Psoas muscle (tissue), 8 donors: ENCODE data around the gene RHO. TPM values are rescaled to one million over a fixed set of nuclear protein-coding genes. Genes with fewer than 3 reads are reported as not detected.
"Not testable (repeated sequence)": the region's sequence is repeated elsewhere in the genome, so short reads cannot be mapped to it uniquely, and the experiment has no call there.

Source experiments
- ATAC-seq, 4 donors: fragments of 200-7000 bp; cut with Tn5 transposase; one replicate each; pipeline ENCODE4 v1.9.1; 2020; ENCODE audit warnings: moderate library complexity in 3 of 4, mild to moderate bottlenecking in 2 of 4
- DNase-seq, 2 donors: peaks; one replicate each; pipeline ENCODE4 v3.0.0-alpha.2; 2020
- H3K27ac ChIP-seq: fragments of 200-600 bp; one replicate; pipeline ENCODE4 v1.8.0; 2022
- H3K27me3 ChIP-seq, 3 donors: fragments of 200-600 bp in 1 of 3; one replicate each; pipeline versions ENCODE4 v1.6.1 to v1.8.0; 2013 to 2022; ENCODE audit warnings: low read length in 2 of 3, mild to moderate bottlenecking in 2 of 3, moderate library complexity in 1 of 3; ENCODE audit not compliant: insufficient read depth in 3 of 3
- H3K36me3 ChIP-seq, 2 donors: fragments of 200-600 bp in 1 of 2; one replicate each; pipeline versions ENCODE4 v1.6.1 to v1.8.0; 2013 to 2022; ENCODE audit warnings: low read depth in 1 of 2, mild to moderate bottlenecking in 1 of 2, moderate library complexity in 1 of 2; ENCODE audit not compliant: insufficient read depth in 1 of 2
- H3K4me1 ChIP-seq: fragments of 200-600 bp; one replicate; pipeline ENCODE4 v1.8.0; 2022
- H3K4me3 ChIP-seq: fragments of 200-600 bp; one replicate; pipeline ENCODE4 v1.8.0; 2022; ENCODE audit warnings: mild to moderate bottlenecking
- H3K9me3 ChIP-seq: fragments of 200-600 bp; one replicate; pipeline ENCODE4 v1.8.0; 2022
- CTCF ChIP-seq: fragments of 200-600 bp; IDR thresholded peaks from one replicate; pipeline ENCODE4 v1.8.0; 2022; ENCODE audit warnings: antibody characterized with exemption
- WGBS, 3 donors: extraction: QIAGEN DNeasy Blood & Tissue Kit; methylation state at CpG; one replicate each; pipeline versions ENCODE4 v1.1.6 to v1.1.7; 2013; 5-methylcytosine and 5-hydroxymethylcytosine counted together
- intact Hi-C, 2 donors: fragments of 100-400 bp; cut with DNase I; formaldehyde crosslinking; loops; one replicate each; pipeline versions ENCODE4 v1.11.0 to v1.14.2; 2022
- long read RNA-seq, 2 donors: library from polyadenylated mRNA; unstranded; transcript quantifications; one replicate each; pipeline ENCODE4 v2.0.0, GENCODE V29; 2021
- polyA plus RNA-seq, 3 donors: library from polyadenylated mRNA; stranded (reverse); fragments of 200-250 nt; gene quantifications; one replicate each; pipeline ENCODE4 v1.2.3, GENCODE V29; 2013
- total RNA-seq, 4 donors: library from RNA; stranded (reverse); fragmentation: NEBNext Ultra II Directional in 2 of 4; extraction: Animal tissue kit (Norgen Biotek cat#: 25700) in 2 of 4; gene quantifications; one replicate each; pipeline versions ENCODE4 v1.2.1 to v1.2.4, GENCODE V29; 2021 to 2023
- donor health status: healthy with polysubstance abuse.
- donor health status: DM: no; HTN: no; CAD: no; lungs with moderate emphysema.
- donor health status: Bipolar disorder and iron deficiency.
- donor health status: healthy.
- donor health status: DM: yes; HTN: yes; CAD: no.
- donor health status: DM: no; HTN: no; CAD: no.
- donor health status: DM: no; HTN: no; CAD: no.
- donor health status: DM: yes; HTN: yes; CAD: no.

The RHO gene
- total RNA-seq (not detected), polyA plus RNA-seq (under 1 TPM in 1 of 3 donors, not detected in 2; 0.01 TPM)
- long read RNA-seq, donor 1: 0 reads
- long read RNA-seq, donor 2: 0 reads

GRCh38 chr3:129528589-129529100 lies at the start of gene RHO:
Gene RHO, plus strand, starts transcription at chr3:129528639. Its CDS starts 95 bp downstream, at chr3:129528734.
- no peak within 1 kb of the TSS for H3K4me3 ChIP-seq
- WGBS, 3 donors: 93 to 95% (median 94%) methylated on average over 18 of the region's 18 CpGs
- intact Hi-C loops: no loop called here
- no peak for ATAC-seq
- no peaks in the 10 kb centered on the region for H3K9me3 ChIP-seq
- no peak for TF ChIP-seq CTCF
- H3K4me1 ChIP-seq: peaks cover 3% of the 10 kb centered on the region
- no peaks in the 10 kb centered on the region for H3K36me3 ChIP-seq
- DNase-seq: no peak
- H3K27me3 ChIP-seq: no peaks in the 10 kb centered on the region
- no peak within 1 kb of the TSS for H3K27ac ChIP-seq

DNA sequence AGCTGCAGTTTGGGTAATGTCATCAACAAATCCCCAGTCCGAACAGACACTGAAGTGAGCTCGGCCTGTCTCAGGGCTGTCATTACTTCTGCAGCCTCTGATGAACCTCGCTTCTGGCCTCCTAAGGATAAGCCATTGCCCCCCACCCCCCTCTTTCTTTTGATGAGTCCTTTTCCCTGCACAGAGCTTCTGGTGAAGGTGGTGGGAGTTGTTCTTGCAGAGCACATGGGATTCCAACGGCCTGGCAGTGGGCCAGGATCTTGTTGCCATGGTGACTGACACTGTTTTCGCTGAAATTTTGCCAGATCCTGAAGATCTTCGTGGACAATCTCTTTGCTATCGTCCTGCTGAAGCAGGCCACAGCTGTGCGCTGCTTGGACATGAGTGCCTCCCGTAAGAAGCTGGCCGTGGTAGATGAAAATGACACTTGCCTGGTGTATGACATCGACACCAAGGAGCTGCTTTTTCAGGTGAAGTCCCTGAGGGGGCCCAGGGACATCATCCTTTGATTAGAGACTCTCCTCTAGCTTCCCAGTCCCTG lies 47.1 kb upstream of the RHO start:
- intact Hi-C loops: loop anchor here in 1 of 2 donors (5.0 kb wide), 1 partner anchor 39 kb away; the partner anchor contains the start of gene IFT122
- Histone ChIP-seq H3K36me3 (peaks cover 0 to 28% of the 10 kb centered on the region in 2 donors), H3K27ac (peak overlapping the region; percentile 50)
- WGBS, 3 donors: 41 to 46% (median 41%) methylated on average over 6 to 8 of the region's 11 CpGs
- peak in 1 of 2 donors; percentile 67 for DNase-seq
- not testable (repeated sequence) for ATAC-seq, H3K4me3 ChIP-seq, H3K9me3 ChIP-seq, H3K4me1 ChIP-seq, H3K27me3 ChIP-seq

DNA sequence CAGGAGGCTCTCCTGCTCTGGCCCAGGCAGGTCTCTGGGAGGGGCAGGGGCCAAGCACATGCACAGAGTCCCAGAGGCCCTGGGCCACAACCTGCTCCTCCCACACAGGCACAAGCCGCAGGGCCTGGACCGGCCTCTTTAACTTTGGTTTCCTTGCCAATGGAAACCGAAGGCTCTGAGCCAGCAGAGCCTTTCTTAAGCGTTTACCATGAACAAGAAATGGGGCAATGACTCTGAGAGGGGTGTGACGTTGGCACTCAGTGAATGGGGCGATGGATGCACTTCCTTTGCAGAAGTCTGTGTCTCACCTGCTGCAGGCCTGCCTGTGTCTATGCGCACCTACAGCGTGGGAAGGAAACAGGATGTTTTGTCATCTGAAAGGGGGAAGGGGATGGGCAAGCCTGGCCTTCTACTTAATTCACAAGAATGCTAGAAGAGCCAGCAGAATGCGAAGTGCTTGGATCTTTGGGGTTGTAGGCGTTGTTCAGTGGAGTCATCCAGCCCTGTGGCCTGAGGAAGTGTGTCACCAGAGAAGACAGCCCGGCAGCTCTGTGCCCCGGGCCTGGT lies 46.6 kb upstream of the RHO start:
- peak in 2 of 4 donors; percentile 18 to 26 for ATAC-seq
- Histone ChIP-seq H3K4me1 (peaks cover 14% of the 10 kb centered on the region), H3K9me3 (no peaks in the 10 kb centered on the region), H3K27me3 (no peaks in the 10 kb centered on the region), H3K4me3 (no peak overlapping the region), H3K27ac (peak overlapping the region; percentile 50), H3K36me3 (peaks cover 0 to 22% of the 10 kb centered on the region in 2 donors)
- peak; percentile 63 to 76 for DNase-seq
- intact Hi-C loops: loop anchor here in 1 of 2 donors (5.0 kb wide), 1 partner anchor 40 kb away; the partner anchor contains the start of gene IFT122
- WGBS, 3 donors: 52 to 64% (median 56%) methylated on average over 12 of the region's 12 CpGs
- TF ChIP-seq CTCF: no peak

- ATAC-seq (no peak), DNase-seq (no peak)
- no peaks in the 10 kb centered on the region for H3K27me3 ChIP-seq
- peak overlapping the region; percentile 47 for H3K27ac ChIP-seq
- 63 to 73% (median 67%) methylated on average over 1 of the region's 1 CpG for WGBS, 3 donors
- H3K36me3 ChIP-seq: peaks cover 0 to 14% of the 10 kb centered on the region in 2 donors
- TF ChIP-seq CTCF: no peak
- intact Hi-C loops: loop anchor here in 1 of 2 donors (5.0 kb wide), 1 partner anchor 40 kb away; the partner anchor contains the start of gene IFT122
- H3K4me3 ChIP-seq: no peak overlapping the region
- H3K9me3 ChIP-seq: no peaks in the 10 kb centered on the region
- peaks cover 21% of the 10 kb centered on the region for H3K4me1 ChIP-seq
Observed at GRCh38 chr3:129482721-129483120, 45.7 kb upstream of the RHO start.

DNA sequence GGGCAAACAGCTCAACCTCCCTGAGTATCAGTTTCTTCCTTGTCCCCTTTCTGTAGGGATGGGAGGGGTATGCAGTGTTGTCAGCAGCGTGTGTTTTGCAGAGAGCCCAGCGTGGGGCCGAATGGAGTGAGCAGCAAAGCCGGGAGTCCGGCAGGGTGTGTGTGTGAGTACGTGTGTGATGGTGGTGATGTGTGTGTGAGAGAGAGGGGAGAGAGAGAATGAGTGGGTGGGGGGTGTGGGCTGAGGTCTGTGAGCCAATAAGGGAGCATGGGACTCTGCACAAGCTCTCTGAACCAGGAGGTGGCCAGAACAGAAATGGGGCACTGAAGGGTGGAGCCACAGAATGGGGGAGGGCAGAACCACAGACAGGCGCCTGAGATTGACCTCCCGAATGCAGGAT lies 44.6 kb upstream of the RHO start:
- no peaks in the 10 kb centered on the region for H3K27me3 ChIP-seq
- peaks cover 21% of the 10 kb centered on the region for H3K4me1 ChIP-seq
- H3K36me3 ChIP-seq: peaks cover 0 to 6% of the 10 kb centered on the region in 2 donors
- DNase-seq (no peak), ATAC-seq (no peak)
- H3K9me3 ChIP-seq: no peaks in the 10 kb centered on the region
- intact Hi-C loops: loop anchor here in 1 of 2 donors (5.0 kb wide), 1 partner anchor 42 kb away; the partner anchor contains the start of gene IFT122
- no peak for TF ChIP-seq CTCF
- WGBS, 3 donors: 84 to 92% (median 91%) methylated on average over 8 of the region's 8 CpGs
- H3K27ac ChIP-seq: no peak overlapping the region
- H3K4me3 ChIP-seq: no peak overlapping the region

DNA sequence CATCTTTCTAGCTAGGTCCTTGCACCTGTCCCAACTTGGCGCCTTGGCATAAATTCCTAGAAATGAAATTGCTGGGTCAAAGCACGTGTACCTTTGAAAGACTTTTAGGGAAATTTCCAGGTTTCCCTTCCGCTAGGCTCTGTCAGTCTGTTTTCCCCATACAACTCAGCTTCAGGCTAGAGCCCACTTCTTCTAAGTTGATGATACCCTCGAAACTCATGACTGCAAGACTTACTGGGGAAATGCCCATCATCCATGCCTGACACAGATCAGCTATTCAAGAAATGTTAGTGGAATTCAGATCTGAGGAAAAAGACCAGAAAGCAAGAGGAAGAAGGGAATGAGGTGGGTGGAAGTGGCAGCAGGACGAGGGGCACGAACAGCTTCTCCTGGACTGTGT lies 43.3 kb upstream of the RHO start:
- peaks cover 25% of the 10 kb centered on the region for H3K4me1 ChIP-seq
- intact Hi-C loops, H3K9me3 ChIP-seq, ATAC-seq, H3K4me3 ChIP-seq, H3K27me3 ChIP-seq, H3K36me3 ChIP-seq, DNase-seq: not testable (repeated sequence)
- 88 to 95% (median 90%) methylated on average over 6 of the region's 6 CpGs for WGBS, 3 donors
- H3K27ac ChIP-seq: peak overlapping the region; percentile 64
